ENCODE results near the gene INTS12. TPM values are rescaled to one million over a fixed set of nuclear protein-coding genes. Genes with fewer than 3 reads are reported as not detected.

The INTS12 gene
- total and polyA plus RNA-seq, 12 donors: 4.3 to 30.8 (median 16.5) TPM

DNA sequence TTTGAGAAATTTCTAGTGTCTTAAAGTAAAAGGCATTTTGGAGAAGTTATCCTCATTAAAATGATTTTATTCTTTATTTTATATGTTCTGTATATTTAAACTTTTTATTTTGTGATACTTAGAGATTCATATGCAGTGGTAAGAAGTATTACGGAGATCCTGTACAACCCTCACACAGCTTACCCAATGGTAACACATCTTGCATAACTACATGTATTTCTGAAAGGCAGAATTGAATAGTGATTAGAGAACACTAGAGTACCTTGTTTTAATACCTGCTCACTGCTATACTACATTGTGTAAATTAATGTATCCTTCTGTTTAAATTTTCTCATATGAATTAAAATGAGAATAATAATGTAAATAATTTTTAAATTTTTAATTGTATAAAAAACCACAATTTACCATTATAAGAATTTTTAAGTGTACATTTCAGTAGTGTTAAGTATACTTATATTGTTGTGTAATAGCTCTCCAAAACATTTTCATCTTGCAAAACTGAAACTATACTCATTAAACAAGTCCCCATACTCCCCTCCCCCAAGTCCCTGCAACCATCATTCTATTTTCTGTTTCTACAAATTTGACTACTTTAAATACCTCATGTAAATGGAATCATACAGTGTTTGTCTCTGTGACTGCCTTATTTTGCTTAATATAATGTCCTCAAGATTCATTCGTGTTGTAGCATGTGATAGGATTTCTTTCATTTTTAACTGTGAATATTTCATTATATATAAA lies 45.4 kb downstream of the INTS12 start:
- 65 to 94% (median 91%) methylated on average over 2 of the region's 2 CpGs for WGBS, 4 donors
- no peak for TF ChIP-seq POLR2A (IDR thresholded peaks at IDR 0.05)
- TF ChIP-seq, protein P1, sequence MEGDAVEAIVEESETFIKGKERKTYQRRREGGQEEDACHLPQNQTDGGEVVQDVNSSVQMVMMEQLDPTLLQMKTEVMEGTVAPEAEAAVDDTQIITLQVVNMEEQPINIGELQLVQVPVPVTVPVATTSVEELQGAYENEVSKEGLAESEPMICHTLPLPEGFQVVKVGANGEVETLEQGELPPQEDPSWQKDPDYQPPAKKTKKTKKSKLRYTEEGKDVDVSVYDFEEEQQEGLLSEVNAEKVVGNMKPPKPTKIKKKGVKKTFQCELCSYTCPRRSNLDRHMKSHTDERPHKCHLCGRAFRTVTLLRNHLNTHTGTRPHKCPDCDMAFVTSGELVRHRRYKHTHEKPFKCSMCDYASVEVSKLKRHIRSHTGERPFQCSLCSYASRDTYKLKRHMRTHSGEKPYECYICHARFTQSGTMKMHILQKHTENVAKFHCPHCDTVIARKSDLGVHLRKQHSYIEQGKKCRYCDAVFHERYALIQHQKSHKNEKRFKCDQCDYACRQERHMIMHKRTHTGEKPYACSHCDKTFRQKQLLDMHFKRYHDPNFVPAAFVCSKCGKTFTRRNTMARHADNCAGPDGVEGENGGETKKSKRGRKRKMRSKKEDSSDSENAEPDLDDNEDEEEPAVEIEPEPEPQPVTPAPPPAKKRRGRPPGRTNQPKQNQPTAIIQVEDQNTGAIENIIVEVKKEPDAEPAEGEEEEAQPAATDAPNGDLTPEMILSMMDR (IDR thresholded peaks at IDR 0.05): no peak
- H3K4me3 ChIP-seq: no peak overlapping the region
- intact Hi-C loops (cut with DNase I): no loop called here
- no peak overlapping the region for H3K27ac ChIP-seq
- DNase-seq: no peak
- H3K4me1 ChIP-seq (replicated peaks in 1 of 2): no peaks in the 10 kb centered on the region
- no peaks in the 10 kb centered on the region for H3K36me3 ChIP-seq (replicated peaks in 1 of 2)
- H3K9me3 ChIP-seq (replicated peaks in 1 of 3): no peaks in the 10 kb centered on the region
- H3K27me3 ChIP-seq: no peaks in the 10 kb centered on the region

DNA sequence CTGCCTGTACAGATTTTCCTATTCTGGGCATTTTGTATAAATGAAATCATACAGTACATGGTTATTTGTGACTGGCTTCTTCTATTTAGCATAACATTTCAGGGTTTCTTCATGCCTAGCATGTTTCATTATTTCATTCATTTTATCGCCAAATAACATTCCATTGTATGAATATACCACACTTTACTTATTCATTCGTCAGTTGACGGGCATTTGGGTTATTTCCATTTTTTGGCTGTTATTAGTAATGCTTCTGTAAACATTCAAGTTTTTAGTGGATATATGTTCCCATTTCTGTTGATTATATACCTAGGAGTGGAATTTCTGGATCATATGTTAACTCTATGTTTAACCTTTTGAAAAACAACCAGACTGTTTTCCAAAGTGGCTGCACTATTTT lies 47.5 kb downstream of the INTS12 start:
- intact Hi-C loops (cut with DNase I): no loop called here
- no peak overlapping the region for H3K27ac ChIP-seq
- no peak overlapping the region for H3K4me3 ChIP-seq
- TF ChIP-seq, protein P1 (IDR thresholded peaks at IDR 0.05): no peak
- no peak for TF ChIP-seq POLR2A (IDR thresholded peaks at IDR 0.05)
- DNase-seq: no peak
- H3K4me1 ChIP-seq (replicated peaks in 1 of 2): no peaks in the 10 kb centered on the region
- H3K36me3 ChIP-seq (replicated peaks in 1 of 2): no peaks in the 10 kb centered on the region
- WGBS, 4 donors: 94 to 98% (median 96%) methylated on average over 3 of the region's 3 CpGs
- no peaks in the 10 kb centered on the region for H3K9me3 ChIP-seq (replicated peaks in 1 of 3)
- no peaks in the 10 kb centered on the region for H3K27me3 ChIP-seq

DNA sequence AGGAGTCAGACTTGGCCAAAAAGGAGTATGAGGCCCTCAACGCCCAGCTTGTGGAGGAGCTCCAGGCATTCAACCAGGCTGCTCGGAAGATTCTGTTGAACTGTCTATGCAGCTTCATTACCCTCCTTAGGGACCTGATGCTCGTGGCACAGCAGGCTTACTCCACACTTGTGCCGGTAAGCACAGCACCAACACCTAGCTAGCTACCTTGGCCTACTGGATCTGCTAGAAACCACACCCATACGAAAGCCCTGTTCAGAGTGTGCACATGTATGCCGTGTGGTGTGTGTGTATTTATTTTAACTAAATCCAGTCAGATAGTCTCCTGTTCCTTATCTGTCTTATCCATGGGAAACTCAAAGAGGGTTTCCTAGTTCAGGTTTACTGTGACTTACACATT lies 49.3 kb downstream of the INTS12 start:
- Histone ChIP-seq H3K27ac (no peak overlapping the region), H3K36me3 (replicated peaks in 1 of 2) (no peaks in the 10 kb centered on the region), H3K27me3 (no peaks in the 10 kb centered on the region), H3K4me3 (no peak overlapping the region), H3K9me3 (replicated peaks in 1 of 3) (no peaks in the 10 kb centered on the region), H3K4me1 (replicated peaks in 1 of 2) (no peaks in the 10 kb centered on the region)
- no peak for DNase-seq
- intact Hi-C loops (cut with DNase I): no loop called here
- 81 to 87% (median 85%) methylated on average over 5 to 6 of the region's 6 CpGs for WGBS, 4 donors
- TF ChIP-seq, protein P1 (IDR thresholded peaks at IDR 0.05): no peak
- no peak for TF ChIP-seq POLR2A (IDR thresholded peaks at IDR 0.05)

DNA sequence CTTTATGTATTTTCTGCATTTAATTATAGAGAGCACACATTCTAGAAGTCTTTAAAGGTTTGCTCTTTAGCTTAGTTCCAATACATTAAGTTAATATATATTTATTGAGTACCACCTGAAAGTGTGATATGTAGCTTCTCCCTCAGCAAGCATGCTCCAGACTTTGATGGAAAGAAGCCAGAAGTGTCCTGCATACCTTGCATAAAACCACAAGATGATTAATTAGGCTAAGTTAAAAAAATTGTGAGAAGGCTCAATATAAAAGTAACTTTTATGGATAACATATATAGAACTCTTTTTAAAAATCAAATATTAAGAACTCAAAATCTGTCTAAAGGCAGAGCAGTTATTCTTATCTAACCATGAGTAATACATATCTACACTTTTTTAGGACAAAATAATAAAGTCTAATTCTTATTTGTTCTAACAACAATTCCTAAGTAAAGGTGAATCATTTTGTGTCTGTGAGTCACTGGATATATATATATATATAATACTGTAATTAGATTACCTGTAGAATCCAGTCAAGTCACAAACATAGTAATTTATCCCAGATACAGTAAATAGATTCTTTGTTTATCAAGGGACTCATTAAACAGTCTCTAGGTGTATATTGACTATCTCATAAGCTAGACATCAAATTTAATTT lies 51.2 kb downstream of the INTS12 start:
- H3K4me3 ChIP-seq: no peak overlapping the region
- no peaks in the 10 kb centered on the region for H3K9me3 ChIP-seq (replicated peaks in 1 of 3)
- DNase-seq: no peak
- intact Hi-C loops (cut with DNase I): no loop called here
- TF ChIP-seq, protein P1 (IDR thresholded peaks at IDR 0.05): no peak
- TF ChIP-seq POLR2A (IDR thresholded peaks at IDR 0.05): no peak
- no peaks in the 10 kb centered on the region for H3K27me3 ChIP-seq
- no peak overlapping the region for H3K27ac ChIP-seq
- H3K36me3 ChIP-seq (replicated peaks in 1 of 2): no peaks in the 10 kb centered on the region
- no peaks in the 10 kb centered on the region for H3K4me1 ChIP-seq (replicated peaks in 1 of 2)

Data from adrenal gland (tissue), 12 donors.